DOHH2 (cell line): Measurements from ENCODE around the gene WDR7.

Experiments used
- H3F3A ChIP-seq: fragments of 200-600 bp; sonication (generic), shearing (Covaris generic); 2 replicates; pipeline ENCODE4 v1.6.0; 2016; ENCODE audit warnings: antibody characterized with exemption, mild to moderate bottlenecking; ENCODE audit not compliant: control insufficient read depth, insufficient read depth
- H3K27ac ChIP-seq: fragments of 200-600 bp; sonication (generic); 2 replicates; pipeline ENCODE4 v1.5.1; 2014; ENCODE audit warnings: low read depth, mild to moderate bottlenecking, low read length, moderate library complexity
- H3K27me3 ChIP-seq: fragments of 200-600 bp; sonication (generic); 2 replicates; pipeline ENCODE4 v1.6.1; 2014; ENCODE audit warnings: mild to moderate bottlenecking, low read length, mixed read lengths; ENCODE audit not compliant: control insufficient read depth
- H3K36me3 ChIP-seq: fragments of 200-600 bp; sonication (generic); 2 replicates; pipeline ENCODE4 v1.6.1; 2014; ENCODE audit warnings: mild to moderate bottlenecking, low read length, moderate library complexity, mixed read lengths; ENCODE audit not compliant: control insufficient read depth
- H3K4me1 ChIP-seq: fragments of 200-600 bp; sonication (generic); 2 replicates; pipeline ENCODE4 v1.6.1; 2014; ENCODE audit warnings: mild to moderate bottlenecking, low read length, mixed read lengths; ENCODE audit not compliant: control insufficient read depth
- H3K4me2 ChIP-seq: fragments of 200-600 bp; sonication (generic); 2 replicates; pipeline ENCODE4 v1.6.0; 2014; ENCODE audit warnings: mild to moderate bottlenecking, low read length, moderate library complexity
- H3K4me3 ChIP-seq: fragments of 200-600 bp; sonication (generic); 2 replicates; pipeline ENCODE4 v1.5.1; 2014; ENCODE audit warnings: mild to moderate bottlenecking, low read length, mixed read lengths
- H3K79me2 ChIP-seq: fragments of 200-600 bp; sonication (generic); 2 replicates; pipeline ENCODE4 v1.6.1; 2014; ENCODE audit warnings: mild to moderate bottlenecking, low read length, mixed read lengths; ENCODE audit not compliant: control insufficient read depth
- H3K9me2 ChIP-seq: fragments of 200-600 bp; sonication (generic); replicated peaks from 2 replicates; pipeline ENCODE4 v1.6.1; 2014; ENCODE audit warnings: mild to moderate bottlenecking, low read length, mixed read lengths; ENCODE audit not compliant: control insufficient read depth
- H3K9me3 ChIP-seq: fragments of 200-600 bp; sonication (generic); 2 replicates; pipeline ENCODE4 v1.6.1; 2014; ENCODE audit warnings: antibody characterized with exemption, low read length, mixed read lengths; ENCODE audit not compliant: control insufficient read depth, insufficient read depth
- H4K20me1 ChIP-seq: fragments of 200-600 bp; sonication (generic); 2 replicates; pipeline ENCODE4 v1.6.0; 2014; ENCODE audit warnings: low read depth, mild to moderate bottlenecking, antibody characterized with exemption, low read length, moderate library complexity; ENCODE audit not compliant: control insufficient read depth, insufficient read depth
- EZH2phosphoT487 ChIP-seq: fragments of 200-600 bp; sonication (generic); IDR thresholded peaks from 2 replicates; pipeline ENCODE4 v1.6.1; 2017; ENCODE audit warnings: borderline replicate concordance, mild to moderate bottlenecking, antibody characterized with exemption, low read length, moderate library complexity, mixed read lengths
- TF ChIP-seq, protein P1 (sequence below): fragments of 200-600 bp; sonication (generic); IDR thresholded peaks from one replicate; pipeline ENCODE4 v1.5.1; 2014; ENCODE audit warnings: antibody characterized with exemption, mild to moderate bottlenecking, low read depth, low read length; ENCODE audit not compliant: poor library complexity, severe bottlenecking

Gene WDR7

DNA sequence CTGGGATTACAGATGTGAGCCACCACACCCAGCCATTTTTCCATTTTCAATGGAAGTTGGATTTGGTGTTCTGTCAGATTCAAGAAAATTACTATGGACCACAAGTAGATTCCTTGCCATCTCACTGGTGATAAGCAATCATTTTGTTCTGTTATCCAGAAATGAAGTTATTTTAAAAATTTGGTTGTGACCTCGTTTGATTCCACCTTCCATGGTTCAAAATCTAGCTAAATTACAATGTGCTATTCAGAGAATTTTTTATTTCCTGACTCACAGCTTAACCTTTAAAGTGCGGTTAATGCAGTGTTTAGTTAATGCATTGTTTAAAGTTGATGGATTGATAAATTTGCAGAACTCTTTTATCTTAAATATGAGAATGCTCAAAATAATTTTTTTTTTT, 252.5 kb downstream of the WDR7 start:
- H3K36me3 ChIP-seq: no peaks in the 10 kb centered on the region
- no peak overlapping the region for H3K4me3 ChIP-seq
- H3K27me3 ChIP-seq: no peaks in the 10 kb centered on the region
- no peaks in the 10 kb centered on the region for H3K9me2 ChIP-seq
- no peaks in the 10 kb centered on the region for H4K20me1 ChIP-seq
- TF ChIP-seq EZH2phosphoT487: no peak
- TF ChIP-seq, protein P1, sequence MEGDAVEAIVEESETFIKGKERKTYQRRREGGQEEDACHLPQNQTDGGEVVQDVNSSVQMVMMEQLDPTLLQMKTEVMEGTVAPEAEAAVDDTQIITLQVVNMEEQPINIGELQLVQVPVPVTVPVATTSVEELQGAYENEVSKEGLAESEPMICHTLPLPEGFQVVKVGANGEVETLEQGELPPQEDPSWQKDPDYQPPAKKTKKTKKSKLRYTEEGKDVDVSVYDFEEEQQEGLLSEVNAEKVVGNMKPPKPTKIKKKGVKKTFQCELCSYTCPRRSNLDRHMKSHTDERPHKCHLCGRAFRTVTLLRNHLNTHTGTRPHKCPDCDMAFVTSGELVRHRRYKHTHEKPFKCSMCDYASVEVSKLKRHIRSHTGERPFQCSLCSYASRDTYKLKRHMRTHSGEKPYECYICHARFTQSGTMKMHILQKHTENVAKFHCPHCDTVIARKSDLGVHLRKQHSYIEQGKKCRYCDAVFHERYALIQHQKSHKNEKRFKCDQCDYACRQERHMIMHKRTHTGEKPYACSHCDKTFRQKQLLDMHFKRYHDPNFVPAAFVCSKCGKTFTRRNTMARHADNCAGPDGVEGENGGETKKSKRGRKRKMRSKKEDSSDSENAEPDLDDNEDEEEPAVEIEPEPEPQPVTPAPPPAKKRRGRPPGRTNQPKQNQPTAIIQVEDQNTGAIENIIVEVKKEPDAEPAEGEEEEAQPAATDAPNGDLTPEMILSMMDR: no peak
- H3F3A ChIP-seq: no peaks in the 10 kb centered on the region
- H3K79me2 ChIP-seq: no peaks in the 10 kb centered on the region
- H3K4me1 ChIP-seq: no peaks in the 10 kb centered on the region
- no peak overlapping the region for H3K27ac ChIP-seq
- H3K9me3 ChIP-seq: no peaks in the 10 kb centered on the region
- H3K4me2 ChIP-seq: no peak overlapping the region

DNA sequence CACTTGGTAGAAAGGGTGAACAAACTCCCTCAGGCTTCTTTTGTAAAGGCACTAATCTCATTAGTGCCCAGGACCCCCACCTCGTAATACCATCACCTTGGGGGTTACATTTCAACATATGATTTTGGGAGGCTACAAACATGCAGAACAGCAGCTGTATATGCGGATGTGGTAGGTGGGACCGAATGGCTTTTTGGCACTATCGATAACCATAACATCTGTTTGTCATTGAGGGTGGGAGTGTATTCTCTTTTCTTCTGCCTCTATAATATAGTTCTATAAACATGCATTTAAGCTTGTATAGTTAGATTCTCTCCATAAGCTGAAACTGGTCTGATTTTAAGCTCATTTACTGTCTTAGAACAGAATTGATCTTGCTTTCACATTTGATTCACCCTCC, 256.6 kb downstream of the WDR7 start:
- Histone ChIP-seq H3K27me3 (no peaks in the 10 kb centered on the region), H3K9me2 (no peaks in the 10 kb centered on the region), H3K4me3 (no peak overlapping the region), H4K20me1 (no peaks in the 10 kb centered on the region), H3K79me2 (no peaks in the 10 kb centered on the region), H3K4me2 (no peak overlapping the region), H3K27ac (no peak overlapping the region), H3K4me1 (no peaks in the 10 kb centered on the region), H3F3A (no peaks in the 10 kb centered on the region), H3K9me3 (no peaks in the 10 kb centered on the region), H3K36me3 (no peaks in the 10 kb centered on the region)
- TF ChIP-seq EZH2phosphoT487: no peak
- TF ChIP-seq, protein P1: no peak

DNA sequence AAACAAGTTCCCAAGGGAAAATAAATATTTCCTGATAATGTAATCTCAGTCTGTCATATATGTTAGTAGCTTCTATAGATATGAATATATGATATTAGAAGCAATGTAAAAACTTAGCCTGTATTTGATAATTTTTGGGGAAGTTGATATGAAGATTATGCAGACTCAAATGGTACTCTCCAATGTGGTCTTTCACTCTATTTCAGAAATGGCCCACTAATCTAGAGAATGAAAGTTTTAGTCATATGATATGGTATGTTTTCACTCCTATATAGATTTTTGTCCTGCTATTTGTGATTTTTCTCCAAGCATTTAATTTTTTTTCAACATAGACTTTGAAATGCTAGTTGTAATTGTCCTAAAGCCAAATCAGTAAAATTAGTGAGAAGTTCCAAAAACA, 259.1 kb downstream of the WDR7 start:
- H3K27me3 ChIP-seq: no peaks in the 10 kb centered on the region
- TF ChIP-seq, protein P1: no peak
- H3K9me2 ChIP-seq: no peaks in the 10 kb centered on the region
- no peak overlapping the region for H3K27ac ChIP-seq
- H3K4me2 ChIP-seq: no peak overlapping the region
- no peaks in the 10 kb centered on the region for H4K20me1 ChIP-seq
- H3K4me3 ChIP-seq: no peak overlapping the region
- H3F3A ChIP-seq: no peaks in the 10 kb centered on the region
- H3K79me2 ChIP-seq: no peaks in the 10 kb centered on the region
- no peaks in the 10 kb centered on the region for H3K36me3 ChIP-seq
- no peaks in the 10 kb centered on the region for H3K9me3 ChIP-seq
- H3K4me1 ChIP-seq: no peaks in the 10 kb centered on the region

DNA sequence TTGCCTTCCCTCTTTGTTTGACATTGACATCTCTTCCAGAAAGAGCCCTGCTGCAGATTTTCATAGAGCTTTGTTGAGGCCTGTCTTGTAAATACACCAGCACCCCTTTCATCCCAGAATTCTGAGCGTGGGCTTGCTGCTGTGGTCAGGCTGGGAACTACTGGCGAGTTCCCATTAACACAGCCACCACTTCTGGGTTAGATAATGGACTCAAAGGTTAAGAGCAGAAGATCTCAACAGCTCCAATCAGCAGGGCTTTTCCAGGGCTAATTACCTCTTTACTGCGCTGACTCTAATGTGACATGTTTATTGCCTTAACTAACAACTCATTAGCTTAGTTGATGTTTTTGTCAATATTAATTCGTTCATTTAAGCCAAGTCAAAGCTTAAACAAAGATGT, 259.8 kb downstream of the WDR7 start:
- no peak overlapping the region for H3K27ac ChIP-seq
- H3F3A ChIP-seq: no peaks in the 10 kb centered on the region
- H3K79me2 ChIP-seq: no peaks in the 10 kb centered on the region
- H3K27me3 ChIP-seq: no peaks in the 10 kb centered on the region
- no peak overlapping the region for H3K4me2 ChIP-seq
- H3K4me3 ChIP-seq: no peak overlapping the region
- no peaks in the 10 kb centered on the region for H3K9me2 ChIP-seq
- no peaks in the 10 kb centered on the region for H3K9me3 ChIP-seq
- H3K4me1 ChIP-seq: no peaks in the 10 kb centered on the region
- TF ChIP-seq EZH2phosphoT487: no peak
- TF ChIP-seq, protein P1: no peak
- no peaks in the 10 kb centered on the region for H3K36me3 ChIP-seq
- H4K20me1 ChIP-seq: no peaks in the 10 kb centered on the region
